Fibroblast of gingiva (primary cell): ENCODE data around the gene ZBTB3.
"Not testable (repeated sequence)": the region's sequence is repeated elsewhere in the genome, so short reads cannot be mapped to it uniquely, and the experiment has no call there.

Experiments used
- DNase-seq: peaks from one replicate; pipeline ENCODE4 v3.0.0-alpha.2; 2011; ENCODE audit warnings: low read depth

Gene ZBTB3

DNA sequence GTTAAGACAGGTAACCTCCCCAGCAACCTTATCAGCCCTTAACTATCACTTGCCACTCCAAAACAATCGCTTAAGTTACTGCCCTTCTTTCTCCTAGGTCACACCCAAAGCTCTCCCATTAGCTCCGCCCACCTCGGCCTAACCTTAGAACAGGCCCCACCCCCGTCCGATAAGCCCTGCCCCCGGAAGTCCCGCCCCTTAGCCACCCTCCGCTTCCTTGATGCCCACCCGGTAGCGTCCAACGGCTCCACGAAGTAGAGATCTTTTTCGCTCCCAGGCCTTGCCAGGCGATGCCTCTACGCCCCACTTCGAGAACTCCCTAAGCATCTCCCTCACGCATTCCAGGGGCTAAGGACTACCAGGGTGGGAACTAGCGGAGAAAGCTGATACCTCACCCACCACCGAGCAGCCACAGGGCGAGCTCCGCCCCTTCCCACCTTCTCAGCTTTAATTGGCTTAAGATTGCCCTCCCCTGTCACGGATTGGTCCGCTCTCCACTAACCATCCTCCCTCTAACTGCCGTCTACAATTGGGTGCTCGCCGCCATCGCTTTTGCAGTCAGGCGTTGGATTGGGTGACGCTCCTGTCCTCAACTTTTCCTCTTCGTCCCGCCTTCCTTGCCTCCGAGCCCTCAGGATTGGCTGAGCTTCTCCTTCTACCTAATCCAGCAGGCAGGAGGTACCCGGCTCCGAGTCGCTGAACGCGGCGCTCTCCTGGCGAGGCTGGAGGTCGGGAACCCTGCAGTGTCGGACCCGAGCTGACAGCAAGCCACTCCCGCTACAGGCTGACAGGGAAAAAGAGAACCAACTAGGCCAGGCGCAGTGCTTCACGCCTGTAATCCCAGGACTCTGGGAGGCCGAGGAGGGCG, at the start of gene ZBTB3:
Gene ZBTB3 (minus strand): TSS at position 425 of the 868 bp plus-strand sequence. CDS start 496 bp downstream, outside the sequence.
- DNase-seq = peak; percentile 99

DNA sequence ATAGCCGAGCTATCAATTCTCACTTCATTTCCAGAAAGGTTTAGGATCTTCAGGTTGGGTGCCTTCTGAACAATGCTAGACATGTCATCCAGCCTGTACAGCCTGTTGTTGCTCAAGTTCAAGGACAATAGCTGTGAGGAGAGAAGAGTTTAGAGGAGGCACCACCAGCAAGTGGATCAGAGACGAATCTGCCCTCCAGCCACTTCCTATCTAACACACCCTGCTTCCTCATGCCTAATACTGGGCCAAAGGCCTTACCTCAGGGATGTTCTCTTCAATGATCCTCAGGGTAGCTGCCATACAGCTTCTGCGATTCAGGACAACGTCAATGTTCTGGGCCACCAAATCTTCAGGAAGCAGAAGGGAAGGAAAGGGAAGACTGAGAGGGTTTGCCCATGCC, 47.1 kb upstream of the ZBTB3 start:
- DNase-seq = no peak

DNA sequence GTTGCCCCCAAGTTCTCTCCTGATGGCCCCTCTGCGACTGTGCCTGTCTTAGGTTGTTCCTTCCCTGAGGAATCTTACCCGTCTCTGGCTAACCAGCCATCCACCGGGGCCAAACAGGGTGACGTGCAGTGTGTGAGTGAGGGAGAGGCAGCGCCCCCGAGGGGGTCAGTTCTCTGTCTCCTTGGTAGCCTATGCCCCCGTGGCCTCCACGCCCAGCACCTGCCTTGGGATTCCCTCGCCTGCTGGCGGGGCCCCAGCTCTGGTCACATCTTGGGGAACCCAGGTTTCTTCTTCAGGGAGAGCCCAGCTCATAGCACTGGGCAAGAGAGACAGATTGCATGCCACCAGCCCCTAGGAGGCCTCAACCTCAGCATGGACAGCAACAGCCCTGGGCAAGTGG, 45.5 kb upstream of the ZBTB3 start:
- no peak for DNase-seq

DNA sequence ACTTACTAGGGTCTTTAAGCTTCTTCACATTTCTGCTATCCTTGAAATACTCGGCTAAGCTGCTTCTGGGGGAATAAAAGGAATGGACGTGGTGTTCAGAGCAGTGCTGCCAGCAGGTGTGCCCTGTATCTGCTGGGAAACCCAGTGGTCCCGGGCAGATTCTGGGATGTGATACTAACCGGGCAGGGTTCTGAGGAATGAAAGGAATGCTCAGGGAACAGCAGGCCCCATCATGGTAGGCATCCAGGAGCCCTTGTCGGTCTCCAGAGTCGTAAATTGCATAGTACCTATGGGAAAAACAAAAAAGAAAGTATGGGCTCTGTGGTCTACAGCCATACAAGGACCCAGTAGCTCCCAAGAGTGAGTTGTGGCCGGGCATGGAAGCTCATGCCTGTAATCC, 42.3 kb upstream of the ZBTB3 start:
- no peak for DNase-seq

DNA sequence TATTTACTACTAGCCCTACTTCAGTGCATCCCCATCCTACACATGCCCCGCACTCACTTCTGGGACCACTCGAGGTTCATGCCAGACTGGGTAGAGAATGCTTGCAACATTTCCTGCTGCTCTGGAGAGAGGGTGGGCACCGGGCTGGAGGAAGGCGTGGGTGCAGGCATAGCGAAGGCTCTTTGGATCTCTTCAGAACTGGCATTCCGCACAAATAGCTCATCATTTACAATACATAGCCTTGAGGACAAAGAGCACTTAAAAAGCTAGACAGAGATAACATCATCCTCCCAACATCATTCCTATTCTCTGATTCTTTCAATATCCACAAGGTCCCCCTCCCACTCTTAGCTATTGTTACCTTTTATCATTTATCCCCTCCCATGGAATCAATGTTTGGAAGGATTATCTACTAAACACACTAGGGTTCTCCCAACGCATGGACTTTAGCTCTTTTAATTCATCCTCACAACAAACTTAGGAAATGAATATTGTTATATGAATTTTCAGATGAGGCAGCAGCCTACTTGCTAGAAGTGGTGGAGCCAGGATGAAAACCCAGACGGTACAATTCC, 40.3 kb upstream of the ZBTB3 start:
- DNase-seq = no peak

DNA sequence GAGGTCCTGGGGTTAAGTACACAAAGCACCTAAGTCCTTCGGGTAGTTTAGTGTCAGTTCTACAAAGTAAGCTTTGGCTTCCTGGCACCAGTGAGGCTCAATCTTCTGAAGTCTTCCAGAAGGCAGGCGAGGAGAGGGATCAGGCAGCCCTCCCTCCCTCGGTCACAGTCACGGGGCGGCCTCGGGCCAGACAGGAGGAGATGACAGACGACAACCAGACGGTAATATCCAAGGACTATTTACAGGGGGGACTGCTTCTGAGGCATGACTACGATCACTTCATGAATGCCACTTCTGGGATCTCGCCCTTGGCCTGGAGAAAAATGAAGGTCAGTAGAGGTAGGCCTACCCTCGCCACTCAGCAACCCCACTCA, 38.2 kb upstream of the ZBTB3 start:
- DNase-seq = no peak

DNA sequence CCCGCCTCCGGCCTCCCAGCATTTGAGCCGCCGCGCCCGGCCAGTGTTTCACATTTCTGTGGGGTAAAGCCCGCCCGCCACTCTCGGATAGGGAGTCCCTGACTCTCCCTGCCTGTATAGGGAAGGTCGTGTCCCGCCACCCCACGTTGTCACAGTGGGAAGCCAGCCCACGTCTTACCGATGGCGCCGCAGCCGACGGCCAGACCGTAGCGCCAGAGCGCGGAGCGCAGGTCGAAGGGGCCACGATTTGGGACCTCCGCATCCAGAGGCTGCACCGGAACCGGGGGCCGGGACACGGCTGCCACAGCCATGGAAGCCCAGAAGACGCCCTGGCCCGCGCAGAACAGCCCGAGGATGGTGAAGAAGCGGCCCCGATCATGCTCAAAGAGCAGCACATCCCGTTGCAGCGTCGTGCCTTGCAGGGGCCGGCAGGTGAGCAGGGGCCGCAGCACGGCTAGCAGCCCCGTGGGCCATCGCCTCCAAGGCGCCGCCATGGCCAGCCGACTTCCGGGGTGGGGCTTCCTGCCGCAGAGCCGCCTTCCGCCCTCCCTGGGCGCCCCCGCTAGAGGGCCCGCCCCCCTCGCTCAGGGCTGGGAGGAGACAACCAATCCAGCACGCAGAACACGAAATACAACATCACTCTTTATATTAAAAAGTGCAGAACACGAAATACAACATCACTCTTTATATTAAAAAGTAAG, 37.7 kb upstream of the ZBTB3 start, which contains the start of gene TMEM223:
Gene TMEM223 (minus strand): TSS at position 506 of the 701 bp plus-strand sequence. CDS start 12 bp downstream, at position 494.
- DNase-seq = peak; percentile 77

DNA sequence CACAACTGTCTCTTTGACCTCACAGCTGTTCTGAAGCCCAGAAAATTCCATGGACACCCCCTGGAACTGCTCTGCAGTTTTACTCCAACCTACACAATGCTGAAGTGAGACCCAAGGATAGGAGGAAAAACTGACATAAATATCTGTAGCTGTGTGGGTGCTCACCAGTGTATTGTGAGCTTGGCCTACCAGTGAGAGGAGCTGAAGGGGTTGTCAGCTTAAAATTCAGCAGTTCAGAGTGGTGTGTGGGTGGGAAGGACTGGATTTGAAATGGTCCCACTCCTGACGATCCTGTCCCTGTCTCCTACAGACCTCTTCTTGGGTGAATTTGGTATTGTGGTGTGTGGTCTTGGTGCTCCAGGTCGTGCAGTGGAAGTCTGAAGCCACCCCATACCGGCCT, 35.6 kb upstream of the ZBTB3 start:
- no peak for DNase-seq

DNA sequence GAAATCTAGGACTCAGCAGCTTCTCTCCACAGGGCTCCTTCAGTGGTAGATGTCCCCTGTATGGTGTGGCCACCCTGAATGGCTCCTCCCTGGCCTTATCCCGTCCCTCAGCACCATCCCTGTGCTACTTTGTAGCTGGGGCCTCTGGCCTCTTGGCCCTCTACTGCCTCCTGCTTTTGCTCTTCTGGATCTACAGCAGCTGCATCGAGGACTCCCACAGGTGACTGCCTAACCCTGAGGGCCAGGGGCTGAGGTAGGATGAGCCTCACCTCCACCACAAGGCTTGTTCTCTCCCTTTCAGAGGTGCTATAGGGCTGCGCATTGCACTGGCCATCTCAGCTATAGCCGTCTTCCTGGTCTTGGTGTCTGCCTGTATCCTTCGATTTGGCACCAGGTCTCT, 35.0 kb upstream of the ZBTB3 start:
- DNase-seq = no peak

DNA sequence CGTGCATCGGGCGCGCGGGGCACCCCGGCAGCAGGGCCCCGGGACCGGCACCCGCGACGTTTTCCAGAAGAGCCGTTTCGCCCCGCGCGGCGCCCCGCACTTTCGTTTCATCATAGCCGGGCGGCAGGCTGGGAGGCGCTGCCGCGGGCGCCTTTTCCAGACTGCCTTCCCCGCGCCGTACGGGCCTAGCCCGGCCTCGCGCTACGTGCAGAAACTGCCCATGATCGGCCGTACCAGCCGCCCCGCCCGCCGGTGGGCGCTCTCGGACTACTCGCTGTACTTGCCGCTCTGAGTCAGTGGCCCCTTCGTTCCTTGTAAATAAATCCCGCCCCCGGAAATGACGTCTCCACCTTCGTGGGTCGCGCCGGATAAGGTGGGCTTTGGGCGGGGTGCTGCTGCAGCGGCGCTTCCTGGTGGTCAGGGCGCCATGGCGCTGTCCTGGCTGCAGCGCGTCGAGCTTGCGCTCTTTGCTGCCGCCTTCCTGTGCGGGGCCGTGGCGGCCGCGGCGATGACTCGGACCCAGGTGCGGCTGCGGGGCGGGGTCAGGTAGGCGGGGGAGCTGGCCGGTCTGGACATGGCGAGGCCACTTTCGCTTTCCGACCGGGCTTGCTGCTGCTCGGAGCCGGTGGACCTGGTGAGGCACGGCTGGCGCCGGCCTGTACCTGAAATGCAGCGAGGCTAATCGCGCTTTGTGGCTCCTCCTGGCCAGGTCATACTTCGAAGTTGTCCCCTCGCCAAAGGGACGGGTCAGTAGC, 33.2 kb upstream of the ZBTB3 start, which contains the start of gene TMEM179B:
Gene TMEM179B (plus strand): TSS at position 398 of the 755 bp plus-strand sequence. CDS start 30 bp downstream, at position 428.
- DNase-seq = peak; percentile 95

DNA sequence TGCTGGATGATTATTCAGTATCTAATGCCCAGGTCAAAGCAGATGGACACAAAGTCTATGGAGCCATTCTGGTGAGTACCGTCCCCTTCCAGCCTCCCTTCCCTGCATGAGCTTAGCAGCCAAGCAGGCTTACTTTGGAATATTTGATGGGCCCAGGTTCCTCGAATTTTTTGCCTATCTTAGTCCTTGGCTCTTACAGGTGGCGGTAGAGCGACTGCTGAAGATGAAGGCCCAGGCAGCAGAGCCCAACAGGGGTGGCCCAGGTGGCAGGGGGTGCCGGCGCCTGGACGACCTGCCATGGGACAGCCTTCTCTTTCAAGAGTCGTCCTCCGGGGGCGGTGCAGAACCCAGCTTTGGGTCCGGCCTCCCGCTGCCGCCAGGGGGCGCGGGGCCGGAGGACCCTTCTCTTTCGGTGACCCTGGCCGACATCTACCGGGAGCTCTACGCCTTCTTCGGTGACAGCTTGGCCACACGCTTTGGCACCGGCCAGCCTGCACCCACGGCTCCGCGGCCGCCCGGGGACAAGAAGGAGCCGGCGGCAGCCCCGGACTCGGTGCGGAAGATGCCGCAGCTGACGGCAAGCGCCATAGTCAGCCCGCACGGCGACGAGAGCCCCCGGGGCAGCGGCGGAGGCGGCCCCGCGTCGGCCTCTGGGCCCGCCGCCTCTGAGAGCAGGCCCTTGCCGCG, 32.5 kb upstream of the ZBTB3 start:
- peak; percentile 78 for DNase-seq

DNA sequence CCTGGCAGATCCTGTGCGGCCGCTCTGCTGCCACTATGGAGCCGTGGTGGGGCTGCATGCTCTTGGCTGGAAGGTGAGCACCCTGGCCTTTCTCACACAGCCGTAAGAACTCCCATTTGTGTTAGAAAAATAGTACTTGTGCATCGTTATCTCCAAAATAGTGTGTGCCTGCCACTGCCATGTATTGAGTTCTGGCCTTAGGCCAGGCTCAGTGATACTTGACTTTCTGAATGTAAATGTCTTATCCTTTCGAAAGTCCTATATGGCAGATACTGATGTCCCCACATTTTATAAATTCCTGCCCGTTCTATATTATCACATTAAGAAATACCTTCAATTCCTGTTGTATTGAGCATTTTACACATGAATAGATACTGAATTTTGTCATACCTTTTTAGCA, 28.8 kb upstream of the ZBTB3 start:
- no peak for DNase-seq

DNA sequence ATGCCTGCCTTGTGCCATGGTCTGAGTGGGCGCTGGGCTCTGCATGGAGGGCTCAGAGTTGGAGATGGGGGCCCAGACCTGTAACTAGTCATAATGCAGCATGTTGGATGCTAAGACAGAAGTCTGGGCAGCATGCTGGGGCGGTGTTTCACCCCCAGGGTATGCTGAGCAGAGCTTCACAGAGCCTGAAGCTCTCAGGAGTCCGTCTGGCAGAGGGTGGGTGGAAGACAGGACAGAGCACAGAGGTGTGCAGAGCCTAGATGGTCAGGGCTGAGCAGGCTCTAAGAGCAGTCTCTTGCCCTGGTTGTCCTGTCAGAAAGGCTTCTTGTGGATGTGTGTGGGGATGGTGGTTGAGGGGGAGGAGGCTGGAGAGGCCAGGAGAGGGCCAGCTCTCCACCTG, 24.5 kb upstream of the ZBTB3 start:
- DNase-seq = no peak

DNA sequence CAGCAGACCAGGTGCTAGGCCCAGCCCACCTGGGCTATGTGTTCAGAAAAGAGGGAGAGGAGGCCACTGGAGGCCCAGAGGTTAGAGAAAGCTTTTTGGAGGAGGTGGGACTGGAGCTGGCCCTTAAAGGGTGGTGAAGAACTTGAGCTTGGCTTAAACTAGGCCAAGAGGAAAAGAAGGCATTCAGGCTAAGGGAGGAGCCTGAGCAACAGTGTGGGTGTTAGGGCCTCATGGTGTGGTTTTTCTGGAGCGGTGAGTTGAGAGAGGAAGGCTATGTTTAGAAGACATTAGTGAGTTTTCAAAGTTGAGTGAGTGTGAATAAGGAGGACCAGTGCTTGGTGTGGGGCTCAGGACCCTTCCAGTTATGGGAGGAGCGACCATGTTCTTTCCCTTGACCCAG, 23.4 kb upstream of the ZBTB3 start:
- no peak for DNase-seq

DNA sequence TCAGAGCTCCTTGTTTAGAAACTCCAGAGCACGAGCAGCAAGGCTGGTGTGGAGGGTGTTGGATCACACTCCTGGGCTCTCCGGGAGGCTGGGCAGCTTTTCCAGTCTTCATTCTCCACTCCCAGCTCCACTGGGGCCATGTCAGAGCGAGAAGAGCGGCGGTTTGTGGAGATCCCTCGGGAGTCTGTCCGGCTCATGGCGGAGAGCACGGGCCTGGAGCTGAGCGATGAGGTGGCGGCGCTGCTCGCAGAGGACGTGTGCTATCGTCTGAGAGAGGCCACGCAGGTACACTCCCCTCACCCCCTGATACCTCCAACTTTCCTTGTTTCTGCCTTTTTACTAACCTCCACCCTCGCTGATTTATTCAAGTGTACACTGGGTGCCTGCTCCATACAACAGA, 21.7 kb upstream of the ZBTB3 start:
- no peak for DNase-seq

DNA sequence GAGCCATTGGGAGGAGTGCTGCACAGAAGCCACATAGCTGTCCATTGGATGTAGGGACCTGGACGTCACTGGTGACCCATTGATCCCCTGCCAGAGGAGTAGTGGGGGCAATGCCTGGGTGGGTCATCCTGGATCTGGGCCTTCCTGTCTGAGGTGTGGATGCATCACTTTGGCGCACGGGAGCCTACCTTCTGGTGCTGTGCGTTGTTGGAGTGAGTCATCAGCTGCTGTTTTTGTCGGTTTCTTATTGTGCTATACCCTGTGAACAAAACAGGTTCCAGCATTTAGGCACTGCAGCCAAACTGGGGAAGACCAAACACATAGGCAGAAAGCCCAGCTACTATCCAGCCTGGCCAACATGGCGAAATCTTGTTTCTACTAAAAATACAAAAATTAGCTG, 20.4 kb upstream of the ZBTB3 start:
- no peak for DNase-seq

DNA sequence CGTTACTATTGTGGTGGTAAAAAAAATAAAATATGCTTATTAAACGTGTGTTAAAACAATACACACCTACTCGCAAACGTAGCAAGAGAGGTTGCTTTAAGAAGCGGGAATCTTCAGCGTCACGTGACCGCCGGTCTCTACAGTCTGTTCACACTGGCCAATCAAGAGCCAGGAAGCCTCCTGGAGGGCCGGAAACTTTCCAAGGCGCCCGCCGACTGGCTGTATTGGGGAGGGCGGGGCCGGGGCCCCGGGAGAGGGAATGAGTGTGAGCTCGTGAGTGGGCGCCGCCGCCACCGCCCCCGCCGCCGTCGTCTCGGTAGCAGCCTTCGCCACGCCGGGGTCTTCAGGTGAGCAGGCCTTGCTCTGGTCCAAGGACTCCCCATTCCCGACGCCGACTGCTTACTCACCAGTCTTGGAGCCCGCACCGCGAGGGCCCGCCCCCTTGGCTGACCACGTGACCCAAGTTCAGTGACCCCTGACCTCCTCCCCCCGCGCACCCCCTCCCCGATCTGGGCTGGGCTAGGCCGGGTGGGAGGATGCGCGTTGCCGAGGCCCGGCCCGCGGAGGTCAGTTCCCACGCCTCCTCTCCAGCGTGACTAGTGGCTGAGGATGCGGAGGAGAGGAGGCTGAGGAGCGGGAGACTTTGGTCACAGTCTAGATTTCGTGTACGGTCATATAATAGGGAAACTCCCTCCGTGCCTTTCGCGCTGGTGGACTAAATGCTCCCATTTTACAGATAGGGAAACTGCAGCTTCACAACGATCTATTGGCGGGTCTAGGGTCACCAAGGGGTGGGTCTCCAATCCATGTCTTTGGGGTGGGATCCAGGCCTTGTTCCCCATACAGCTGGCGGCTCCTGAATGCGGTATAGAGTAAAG, 17.4 kb upstream of the ZBTB3 start, which contains the start of gene TAF6L:
Gene TAF6L (plus strand): TSS at position 253 of the 878 bp plus-strand sequence. CDS start 4,388 bp downstream, outside the sequence.
- DNase-seq = peak; percentile 94

DNA sequence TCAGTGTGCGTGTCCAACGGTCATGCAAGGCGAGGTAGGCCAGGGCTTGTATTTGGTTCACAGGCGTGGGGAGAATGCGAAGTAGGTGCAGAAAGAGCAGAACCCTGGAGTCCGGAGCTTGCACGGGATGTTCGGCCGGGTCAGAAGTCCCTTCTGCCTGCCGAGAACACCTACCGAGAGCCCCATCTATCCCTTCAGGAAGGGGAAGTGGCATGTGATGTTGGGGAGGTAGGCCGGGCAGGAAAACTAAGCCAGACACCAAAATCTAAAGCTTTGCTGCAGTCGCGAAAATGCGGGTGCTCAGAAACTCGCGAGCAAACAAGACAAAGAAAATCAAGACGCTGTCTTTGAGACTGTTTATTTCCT, 16.8 kb upstream of the ZBTB3 start:
- DNase-seq = no peak

DNA sequence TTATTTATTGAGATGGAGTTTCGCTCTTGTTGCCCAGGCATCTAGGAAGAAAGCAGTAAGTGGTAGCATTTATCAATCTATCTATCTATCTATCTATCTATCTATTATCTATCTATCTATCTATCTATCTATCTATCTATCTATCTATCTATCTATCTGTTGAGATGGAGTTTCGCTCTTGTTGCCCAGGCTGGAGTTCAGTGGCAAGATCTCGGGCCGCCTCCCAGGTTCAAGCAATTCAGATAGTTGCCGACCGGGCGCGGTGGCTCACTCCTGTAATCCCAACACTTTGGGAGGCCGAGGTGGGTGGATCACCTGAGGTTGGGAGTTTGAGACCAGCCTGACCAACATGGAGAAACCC, 6.9 kb upstream of the ZBTB3 start:
- DNase-seq = not testable (repeated sequence)
